Nephron progenitor cell (in vitro differentiated cells): ENCODE data around the gene RARS1.

Experiments used
- DNase-seq: peaks from one replicate; pipeline ENCODE4 v3.0.0; 2021
- H3K27ac Mint-ChIP-seq: 2 replicates; pipeline ENCODE4 v1.8.0; 2021; ENCODE audit warnings: mild to moderate bottlenecking, moderate library complexity, mixed read lengths
- H3K27me3 Mint-ChIP-seq: 2 replicates; pipeline ENCODE4 v1.8.0; 2021; ENCODE audit warnings: mild to moderate bottlenecking, low read depth, mixed read lengths; ENCODE audit not compliant: poor library complexity
- H3K36me3 Mint-ChIP-seq: 2 replicates; pipeline ENCODE4 v1.8.0; 2021; ENCODE audit warnings: low read depth, mixed read lengths
- H3K4me1 Mint-ChIP-seq: 2 replicates; pipeline ENCODE4 v1.8.0; 2021; ENCODE audit warnings: mixed read lengths
- H3K4me3 Mint-ChIP-seq: 2 replicates; pipeline ENCODE4 v1.8.0; 2021; ENCODE audit warnings: mild to moderate bottlenecking, moderate library complexity, mixed read lengths
- H3K9me3 Mint-ChIP-seq: 2 replicates; pipeline ENCODE4 v1.8.0; 2021; ENCODE audit warnings: mild to moderate bottlenecking, moderate library complexity, mixed read lengths
- CTCF ChIP-seq: fragments of 200-600 bp; sonication (generic); IDR thresholded peaks from 2 replicates; pipeline ENCODE4 v1.5.0; 2021; ENCODE audit warnings: antibody characterized with exemption

The RARS1 gene

DNA sequence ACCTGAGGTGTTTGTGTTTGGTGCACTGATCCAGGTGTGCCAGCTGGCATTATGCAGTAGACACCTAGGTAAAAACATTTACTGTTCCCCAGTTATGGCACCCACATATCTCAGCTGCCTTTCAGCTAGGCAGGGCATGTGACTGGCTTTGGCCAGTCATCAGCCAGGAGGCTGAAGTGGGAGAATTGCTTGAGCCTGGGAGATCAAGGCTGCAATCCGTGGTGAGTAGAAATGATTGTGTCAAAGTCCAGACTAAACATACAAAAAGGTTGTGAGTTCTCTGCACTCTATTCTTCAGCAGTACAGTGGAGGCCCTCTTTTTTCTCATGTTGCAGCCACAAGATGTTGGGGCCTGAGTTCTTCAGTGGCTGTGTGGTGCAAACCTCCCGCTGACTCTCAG lies 39.6 kb downstream of the RARS1 start:
- H3K36me3 Mint-ChIP-seq = no peaks in the 10 kb centered on the region
- TF ChIP-seq CTCF = no peak
- H3K9me3 Mint-ChIP-seq = peaks cover 12% of the 10 kb centered on the region
- peaks cover 11% of the 10 kb centered on the region for H3K4me1 Mint-ChIP-seq
- H3K27ac Mint-ChIP-seq = no peak overlapping the region
- H3K4me3 Mint-ChIP-seq = no peak overlapping the region
- H3K27me3 Mint-ChIP-seq = peaks cover 42% of the 10 kb centered on the region
- DNase-seq = no peak

DNA sequence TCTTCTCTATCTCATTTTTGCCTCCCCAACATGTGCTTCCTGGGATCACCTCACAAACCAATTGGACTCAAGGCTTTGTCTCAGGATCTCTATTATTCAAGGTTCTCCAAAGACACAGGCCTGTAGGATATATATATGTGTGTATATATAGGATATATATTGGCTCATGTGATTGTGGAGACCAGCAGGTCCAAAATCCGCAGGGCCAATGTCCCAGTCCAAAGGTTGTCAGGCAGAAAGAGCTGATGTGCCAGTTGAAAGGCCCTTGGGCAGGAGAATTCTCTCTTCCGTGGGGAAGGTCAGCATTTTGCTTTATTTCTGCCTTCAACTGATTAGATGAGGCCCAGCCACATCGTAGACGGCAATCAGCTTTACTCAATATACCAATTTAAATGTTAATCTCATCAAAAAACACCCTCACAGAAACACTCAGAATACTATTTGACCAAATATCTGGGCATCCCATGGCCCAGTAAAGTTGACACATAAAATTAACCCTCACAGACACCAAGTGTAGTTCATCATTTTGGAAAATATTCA lies 41.6 kb downstream of the RARS1 start:
- no peak for TF ChIP-seq CTCF
- Mint-ChIP-seq H3K9me3 (peaks cover 12% of the 10 kb centered on the region), H3K4me1 (peaks cover 27% of the 10 kb centered on the region), H3K36me3 (no peaks in the 10 kb centered on the region), H3K27me3 (peaks cover 52% of the 10 kb centered on the region), H3K4me3 (no peak overlapping the region), H3K27ac (no peak overlapping the region)
- no peak for DNase-seq

GRCh38 chr5:168528521-168529373 lies 42.5 kb downstream of the RARS1 start, which contains the start of gene FBLL1:
TSS of gene FBLL1 (plus strand) at chr5:168529305. CDS start at chr5:168529505, 200 bp downstream.
- peak; percentile 89 for DNase-seq
- H3K4me1 Mint-ChIP-seq = peaks cover 28% of the 10 kb centered on the region
- H3K36me3 Mint-ChIP-seq = no peaks in the 10 kb centered on the region
- peaks cover 52% of the 10 kb centered on the region for H3K27me3 Mint-ChIP-seq
- TF ChIP-seq CTCF = no peak
- peaks cover 12% of the 10 kb centered on the region for H3K9me3 Mint-ChIP-seq
- H3K27ac Mint-ChIP-seq = no peak within 1 kb of the TSS
- peak within 1 kb of the TSS; percentile 78 for H3K4me3 Mint-ChIP-seq

GRCh38 chr5:168529374-168530234 lies 43.3 kb downstream of the RARS1 start:
- peak; percentile 45 for DNase-seq
- no peak for TF ChIP-seq CTCF
- Mint-ChIP-seq H3K27me3 (peaks cover 52% of the 10 kb centered on the region), H3K4me3 (peak overlapping the region; percentile 76), H3K4me1 (peaks cover 28% of the 10 kb centered on the region), H3K9me3 (peaks cover 12% of the 10 kb centered on the region), H3K27ac (no peak overlapping the region), H3K36me3 (no peaks in the 10 kb centered on the region)

- no peak for TF ChIP-seq CTCF
- H3K27me3 Mint-ChIP-seq = peaks cover 50% of the 10 kb centered on the region
- no peak for DNase-seq
Measured at GRCh38 chr5:168530621-168531150, 44.4 kb downstream of the RARS1 start.

More at GRCh38 chr5:168530621-168531150, 44.4 kb downstream of the RARS1 start:
- Mint-ChIP-seq H3K27ac (no peak overlapping the region), H3K9me3 (peaks cover 12% of the 10 kb centered on the region), H3K4me1 (peaks cover 28% of the 10 kb centered on the region), H3K4me3 (peak overlapping the region; percentile 76), H3K36me3 (no peaks in the 10 kb centered on the region)
